Neural cell (in vitro differentiated cells): ENCODE measurements around the gene RING1. TPM values are rescaled to one million over a fixed set of nuclear protein-coding genes. Genes with fewer than 3 reads are reported as not detected.

Experiments used
- H2AFZ ChIP-seq: fragments of 200-600, 300-800 bp; sonication (generic), shearing (Covaris generic); 2 replicates; pipeline ENCODE4 v1.6.0; 2014; ENCODE audit warnings: low read depth, mild to moderate bottlenecking, antibody characterized with exemption, low read length, moderate library complexity
- H3F3A ChIP-seq: fragments of 200-600 bp; shearing (Covaris generic); 2 replicates; pipeline ENCODE4 v1.6.1; 2016; ENCODE audit warnings: mild to moderate bottlenecking, moderate library complexity, mixed read lengths, antibody characterized with exemption, low read length; ENCODE audit not compliant: insufficient read depth, poor library complexity, severe bottlenecking
- H3K27ac ChIP-seq: fragments of 200-600, 300-800 bp; sonication (generic), shearing (Covaris generic); 2 replicates; pipeline ENCODE4 v1.5.1; 2014; ENCODE audit warnings: mild to moderate bottlenecking, low read length, moderate library complexity
- H3K27me3 ChIP-seq: fragments of 300-800, 200-600 bp; sonication (generic), shearing (Covaris generic); 2 replicates; pipeline ENCODE4 v1.6.0; 2014; ENCODE audit warnings: mild to moderate bottlenecking, low read depth, low read length, moderate library complexity; ENCODE audit not compliant: insufficient read depth
- H3K36me3 ChIP-seq: fragments of 300-800, 200-600 bp; sonication (generic), shearing (Covaris generic); 2 replicates; pipeline ENCODE4 v1.5.1; 2014; ENCODE audit warnings: mild to moderate bottlenecking, antibody characterized with exemption, low read length, moderate library complexity; ENCODE audit not compliant: insufficient read depth
- H3K4me2 ChIP-seq: fragments of 300-800, 200-600 bp; sonication (generic), shearing (Covaris generic); 2 replicates; pipeline ENCODE4 v1.6.0; 2014; ENCODE audit warnings: mild to moderate bottlenecking, low read length
- H3K4me3 ChIP-seq: fragments of 300-800, 200-600 bp; sonication (generic), shearing (Covaris generic); 2 replicates; pipeline ENCODE4 v1.5.1; 2014; ENCODE audit warnings: mild to moderate bottlenecking, low read length, moderate library complexity
- H3K79me2 ChIP-seq: fragments of 200-600 bp; shearing (Covaris generic); replicated peaks from 2 replicates; pipeline ENCODE4 v1.6.0; 2014; ENCODE audit warnings: mild to moderate bottlenecking, low read length, moderate library complexity; ENCODE audit not compliant: insufficient read depth
- H3K9ac ChIP-seq: fragments of 300-800, 200-600 bp; sonication (generic), shearing (Covaris generic); 2 replicates; pipeline ENCODE4 v1.6.1; 2016; ENCODE audit warnings: mild to moderate bottlenecking, low read length, mixed read lengths
- H3K9me2 ChIP-seq: fragments of 200-600 bp; shearing (Covaris generic); 2 replicates; pipeline ENCODE4 v1.6.1; 2016; ENCODE audit warnings: mild to moderate bottlenecking, low read length, mixed read lengths; ENCODE audit not compliant: insufficient read depth
- H3K9me3 ChIP-seq: fragments of 200-600, 300-800 bp; sonication (generic), shearing (Covaris generic); 2 replicates; pipeline ENCODE4 v1.6.1; 2016; ENCODE audit warnings: mild to moderate bottlenecking, mixed run types, low read length, moderate library complexity, mixed read lengths
- H4K20me1 ChIP-seq: fragments of 200-600 bp; shearing (Covaris generic); 2 replicates; pipeline ENCODE4 v1.6.1; 2016; ENCODE audit warnings: mild to moderate bottlenecking, mixed run types; ENCODE audit not compliant: insufficient read depth
- CTCF ChIP-seq: fragments of 450-650 bp; IDR thresholded peaks from 2 replicates; pipeline ENCODE4 v1.5.1; 2014; ENCODE audit warnings: antibody characterized with exemption, mild to moderate bottlenecking, moderate library complexity; ENCODE audit not compliant: poor library complexity, severe bottlenecking
- EP300 ChIP-seq: fragments of 450-650 bp; conservative IDR thresholded peaks from 2 replicates; pipeline ENCODE4 v1.6.1; 2014; ENCODE audit warnings: antibody characterized with exemption, mild to moderate bottlenecking, moderate library complexity; ENCODE audit not compliant: poor library complexity, severe bottlenecking
- EZH2 ChIP-seq: fragments of 200-600, 300-800 bp; shearing (Covaris generic), sonication (generic); IDR thresholded peaks from 2 replicates; pipeline ENCODE4 v1.6.1; 2014; ENCODE audit warnings: antibody characterized with exemption, low read length, borderline replicate concordance, mild to moderate bottlenecking; ENCODE audit not compliant: insufficient read depth, poor library complexity, severe bottlenecking
- MXI1 ChIP-seq: fragments of 450-650 bp; conservative IDR thresholded peaks from 2 replicates; pipeline ENCODE4 v1.6.1; 2014; ENCODE audit warnings: antibody characterized with exemption, mild to moderate bottlenecking; ENCODE audit not compliant: poor library complexity, severe bottlenecking
- POLR2AphosphoS5 ChIP-seq: IDR thresholded peaks from 2 replicates; pipeline ENCODE4 v1.6.1; 2012
- RAD21 ChIP-seq: fragments of 450-650 bp; conservative IDR thresholded peaks from 2 replicates; pipeline ENCODE4 v1.6.1; 2014; ENCODE audit warnings: antibody characterized with exemption, mild to moderate bottlenecking, moderate library complexity
- REST ChIP-seq: IDR thresholded peaks from 2 replicates; pipeline ENCODE4 v1.6.1; 2012; ENCODE audit warnings: borderline replicate concordance
- SMC3 ChIP-seq: fragments of 450-650 bp; conservative IDR thresholded peaks from 2 replicates; pipeline ENCODE4 v1.6.1; 2014; ENCODE audit warnings: antibody characterized with exemption, mild to moderate bottlenecking, moderate library complexity; ENCODE audit not compliant: poor library complexity
- TAF1 ChIP-seq: IDR thresholded peaks from 2 replicates; pipeline ENCODE4 v1.6.1; 2012; ENCODE audit warnings: low read depth
- polyA plus RNA-seq: library from polyadenylated mRNA; depleted of rRNA; stranded (reverse); fragments of >200 nt; gene quantifications from 2 replicates; pipeline ENCODE4 v1.2.3, GENCODE V29; 2014

The RING1 gene
- polyA plus RNA-seq, 1 donor from 2014 or later = 107 TPM

GRCh38 chr6:33252759-33253158, 44.5 kb downstream of the RING1 start:
- H3K9me2 ChIP-seq = no peaks in the 10 kb centered on the region
- no peak for TF ChIP-seq CTCF
- TF ChIP-seq REST = no peak
- no peak for TF ChIP-seq SMC3
- TF ChIP-seq RAD21 = no peak
- TF ChIP-seq EZH2 = no peak
- no peak for TF ChIP-seq TAF1
- no peak for TF ChIP-seq EP300
- H3K79me2 ChIP-seq = no peaks in the 10 kb centered on the region
- H3K27me3 ChIP-seq = no peaks in the 10 kb centered on the region
- no peaks in the 10 kb centered on the region for H3K36me3 ChIP-seq
- no peak overlapping the region for H3K4me3 ChIP-seq
- peaks cover 5% of the 10 kb centered on the region for H3F3A ChIP-seq
- H3K9ac ChIP-seq = no peak overlapping the region
- H4K20me1 ChIP-seq = no peaks in the 10 kb centered on the region
- H2AFZ ChIP-seq = no peak overlapping the region
- no peak overlapping the region for H3K27ac ChIP-seq
- no peaks in the 10 kb centered on the region for H3K9me3 ChIP-seq
- H3K4me2 ChIP-seq = no peak overlapping the region

- Histone ChIP-seq H3K27me3 (no peaks in the 10 kb centered on the region), H3K79me2 (no peaks in the 10 kb centered on the region), H3K9me2 (no peaks in the 10 kb centered on the region), H3K4me2 (no peak overlapping the region), H3K36me3 (no peaks in the 10 kb centered on the region), H3K9me3 (no peaks in the 10 kb centered on the region), H4K20me1 (no peaks in the 10 kb centered on the region), H3F3A (no peaks in the 10 kb centered on the region), H2AFZ (no peak overlapping the region), H3K27ac (no peak overlapping the region), H3K9ac (no peak overlapping the region), H3K4me3 (no peak overlapping the region)
- TF ChIP-seq POLR2AphosphoS5 (no peak), EP300 (no peak), RAD21 (no peak), EZH2 (no peak), TAF1 (no peak), MXI1 (no peak), SMC3 (no peak), CTCF (no peak), REST (no peak)
Measured at GRCh38 chr6:33254591-33254990, 46.3 kb downstream of the RING1 start.
